WTC11 (cell line): ENCODE results near the gene PXMP2. TPM values are rescaled to one million over a fixed set of nuclear protein-coding genes. Genes with fewer than 3 reads are reported as not detected.

Source experiments
- ATAC-seq: fragments of 200-7000 bp; cut with Tn5 transposase; 2 replicates; pipeline ENCODE4 v1.10.0; 2021; ENCODE audit warnings: mild to moderate bottlenecking, moderate library complexity
- Bru-seq: library from RNA; stranded (reverse); fragments of 400-500 nt; gene quantifications from one replicate; lab custom pipeline; 2021; lab: Mats Ljungman, UMichigan
- CTCF ChIA-PET: fragments of 300-600 bp; sonication (Branson Sonifier 250); formaldehyde crosslinking; loops from one replicate; lab custom pipeline; 2021; ENCODE audit warnings: antibody characterized with exemption; lab: Charles Lee
- POLR2A ChIA-PET: fragments of 350-600 bp; sonication (Branson Sonifier 250); formaldehyde crosslinking; loops from one replicate; lab custom pipeline; 2021; ENCODE audit warnings: antibody characterized with exemption; lab: Charles Lee
- DNase-seq: peaks from one replicate; pipeline ENCODE4 v3.0.0; 2021; ENCODE audit warnings: low spot score
- H3K27ac Mint-ChIP-seq: 2 replicates; pipeline ENCODE4 v1.8.0; 2021; ENCODE audit warnings: mixed read lengths
- H3K27me3 Mint-ChIP-seq: 2 replicates; pipeline ENCODE4 v1.8.0; 2021; ENCODE audit warnings: low read depth, mild to moderate bottlenecking, moderate library complexity, mixed read lengths
- H3K36me3 Mint-ChIP-seq: 2 replicates; pipeline ENCODE4 v1.8.0; 2021; ENCODE audit warnings: mixed read lengths
- H3K4me1 Mint-ChIP-seq: 2 replicates; pipeline ENCODE4 v1.8.0; 2022; ENCODE audit warnings: mixed read lengths
- H3K4me3 Mint-ChIP-seq: 2 replicates; pipeline ENCODE4 v1.8.0; 2021; ENCODE audit warnings: mild to moderate bottlenecking, moderate library complexity, mixed read lengths
- H3K9me3 Mint-ChIP-seq: 2 replicates; pipeline ENCODE4 v1.8.0; 2021; ENCODE audit warnings: mixed read lengths
- ATF3 ChIP-seq: sonication (generic); formaldehyde crosslinking; conservative IDR thresholded peaks from 2 replicates; pipeline ENCODE4 v1.8.1; 2022; ENCODE audit warnings: mild to moderate bottlenecking, missing genetic modification reagents
- ATF6 ChIP-seq: sonication (generic); formaldehyde crosslinking; IDR thresholded peaks from 2 replicates; pipeline ENCODE4 v1.8.1; 2023; ENCODE audit warnings: mild to moderate bottlenecking, missing genetic modification reagents
- CREB1 ChIP-seq: sonication (generic); formaldehyde crosslinking; IDR thresholded peaks from 2 replicates; pipeline ENCODE4 v1.8.0; 2023; ENCODE audit warnings: mild to moderate bottlenecking, missing genetic modification reagents
- CTCF ChIP-seq: fragments of 200-600 bp; IDR thresholded peaks from 2 replicates; pipeline ENCODE4 v1.8.0; 2022; ENCODE audit warnings: antibody characterized with exemption
- FOXK1 ChIP-seq: sonication (generic); formaldehyde crosslinking; IDR thresholded peaks from 2 replicates; pipeline ENCODE4 v1.8.0; 2022; ENCODE audit warnings: mild to moderate bottlenecking, moderate library complexity, missing genetic modification reagents
- GABPB1 ChIP-seq: sonication (generic); formaldehyde crosslinking; IDR thresholded peaks from 2 replicates; pipeline ENCODE4 v1.8.1; 2023; ENCODE audit warnings: mild to moderate bottlenecking, missing genetic modification reagents
- IRF1 ChIP-seq: sonication (generic); formaldehyde crosslinking; IDR thresholded peaks from 2 replicates; pipeline ENCODE4 v1.8.0; 2023; ENCODE audit warnings: missing genetic modification reagents
- IRF2 ChIP-seq: sonication (generic); formaldehyde crosslinking; IDR thresholded peaks from 2 replicates; pipeline ENCODE4 v1.8.0; 2022; ENCODE audit warnings: low read depth, missing genetic modification reagents, borderline replicate concordance
- PRRX2 ChIP-seq: fragments of 250-450 bp; sonication (Bioruptor Pico); IDR thresholded peaks from 2 replicates; pipeline ENCODE4 v1.8.0; 2021; ENCODE audit warnings: mild to moderate bottlenecking
- SMAD4 ChIP-seq: sonication (generic); formaldehyde crosslinking; IDR thresholded peaks from 2 replicates; pipeline ENCODE4 v1.8.0; 2022; ENCODE audit warnings: mild to moderate bottlenecking, missing genetic modification reagents
- TP53 ChIP-seq: sonication (generic); formaldehyde crosslinking; IDR thresholded peaks from 2 replicates; pipeline ENCODE4 v1.8.1; 2023; ENCODE audit warnings: mild to moderate bottlenecking, missing genetic modification reagents
- USF1 ChIP-seq: sonication (generic); formaldehyde crosslinking; IDR thresholded peaks from 2 replicates; pipeline ENCODE4 v1.8.0; 2022; ENCODE audit warnings: mild to moderate bottlenecking, missing genetic modification reagents
- ZBTB21 ChIP-seq: sonication (generic); formaldehyde crosslinking; IDR thresholded peaks from 2 replicates; pipeline ENCODE4 v1.8.1; 2023; ENCODE audit warnings: mild to moderate bottlenecking, missing genetic modification reagents, borderline replicate concordance
- ZNF121 ChIP-seq: sonication (generic); formaldehyde crosslinking; IDR thresholded peaks from 2 replicates; pipeline ENCODE4 v1.8.0; 2023; ENCODE audit warnings: missing genetic modification reagents
- ZNF138 ChIP-seq: sonication (generic); formaldehyde crosslinking; conservative IDR thresholded peaks from 2 replicates; pipeline ENCODE4 v1.8.1; 2022; ENCODE audit warnings: mild to moderate bottlenecking, moderate library complexity, missing genetic modification reagents
- ZNF219 ChIP-seq: sonication (generic); formaldehyde crosslinking; IDR thresholded peaks from 2 replicates; pipeline ENCODE4 v1.8.0; 2023; ENCODE audit warnings: missing genetic modification reagents, mild to moderate bottlenecking, borderline replicate concordance
- ZNF281 ChIP-seq: sonication (generic); formaldehyde crosslinking; IDR thresholded peaks from 2 replicates; pipeline ENCODE4 v1.8.0; 2023; ENCODE audit warnings: mild to moderate bottlenecking, missing genetic modification reagents
- ZNF396 ChIP-seq: fragments of 250-450 bp; sonication (Bioruptor Pico); IDR thresholded peaks from 2 replicates; pipeline ENCODE4 v1.8.0; 2021; ENCODE audit warnings: mild to moderate bottlenecking, moderate library complexity, borderline replicate concordance
- ZNF416 ChIP-seq: fragments of 250-450 bp; sonication (Bioruptor Pico); IDR thresholded peaks from 2 replicates; pipeline ENCODE4 v1.9.0; 2021; ENCODE audit warnings: mild to moderate bottlenecking, inconsistent platforms
- long read RNA-seq, 3 experiments: library from RNA in 1 of 3; library from capped mRNA in 1 of 3; library from polyadenylated mRNA in 1 of 3; unstranded in 2 of 3; stranded (forward) in 1 of 3; transcript quantifications; one replicate each; pipeline ENCODE4 v2.0.0, GENCODE V29; 2021
- total RNA-seq: library from RNA; stranded (reverse); gene quantifications from 3 replicates; pipeline ENCODE4 v1.2.3, GENCODE V29; 2021
- TF ChIP-seq, protein P1 (sequence below): sonication (generic); formaldehyde crosslinking; IDR thresholded peaks from 2 replicates; pipeline ENCODE4 v1.8.1; 2022; ENCODE audit warnings: mild to moderate bottlenecking, missing genetic modification reagents, moderate library complexity, borderline replicate concordance
- TF ChIP-seq, protein P2 (sequence below): sonication (generic); formaldehyde crosslinking; IDR thresholded peaks from 2 replicates; pipeline ENCODE4 v1.8.0; 2022; ENCODE audit warnings: mild to moderate bottlenecking, missing genetic modification reagents
- TF ChIP-seq, protein P3 (sequence below): fragments of 250-450 bp; sonication (Bioruptor Pico); IDR thresholded peaks from 2 replicates; pipeline ENCODE4 v1.8.0; 2021; ENCODE audit warnings: mild to moderate bottlenecking

Gene PXMP2
- total RNA-seq (12.0 to 13.2 TPM (median 12.6 TPM) in 3 replicates), Bru-seq, nascent RNA (percentile 65 among the genes with signal in this experiment)
- long read RNA-seq, experiment 1, transcript PXMP2-201 (5 exons, 957 nt) = major isoform, 19 of 32 reads
- long read RNA-seq, experiment 1, partial matches to known transcripts = 9 of 32 reads
- long read RNA-seq, experiment 1, other reads (novel, unspliced or antisense) = 3 of 32 reads
- long read RNA-seq, experiment 2, transcript PXMP2-201 (5 exons, 957 nt) = major isoform, 7 of 10 reads
- long read RNA-seq, experiment 2, partial matches to known transcripts = 0 of 10 reads
- long read RNA-seq, experiment 2, other reads (novel, unspliced or antisense) = 2 of 10 reads
- long read RNA-seq, experiment 3 = 0 reads

- POLR2A ChIA-PET = no interaction called here
- CTCF ChIA-PET = interaction anchor here (0.6 kb wide), 1 partner anchor 482 kb away, joined by 3 read pairs; no protein-coding TSS in a partner anchor
- peaks cover 21% of the 10 kb centered on the region for H3K4me1 Mint-ChIP-seq
- peaks cover 6% of the 10 kb centered on the region; the same call in 1 of the 2 replicates for H3K36me3 Mint-ChIP-seq
- ATAC-seq = peak; percentile 89
- peak within 1 kb of the TSS; percentile 69 for H3K4me3 Mint-ChIP-seq
- peaks cover 15% of the 10 kb centered on the region for H3K27me3 Mint-ChIP-seq
- DNase-seq = peak; percentile 95
- no peaks in the 10 kb centered on the region for H3K9me3 Mint-ChIP-seq
- no peak within 1 kb of the TSS for H3K27ac Mint-ChIP-seq
- TF ChIP-seq PRRX2 = no peak
- TF ChIP-seq ZNF138 = no peak
- no peak for TF ChIP-seq ZNF416
- TF ChIP-seq SMAD4 = no peak
- TF ChIP-seq ZNF121 (CRISPR knock-in tag) = no peak
- TF ChIP-seq IRF2 (CRISPR knock-in tag) = no peak
- TF ChIP-seq ZBTB21 (CRISPR knock-in tag) = no peak
- TF ChIP-seq, protein P1, sequence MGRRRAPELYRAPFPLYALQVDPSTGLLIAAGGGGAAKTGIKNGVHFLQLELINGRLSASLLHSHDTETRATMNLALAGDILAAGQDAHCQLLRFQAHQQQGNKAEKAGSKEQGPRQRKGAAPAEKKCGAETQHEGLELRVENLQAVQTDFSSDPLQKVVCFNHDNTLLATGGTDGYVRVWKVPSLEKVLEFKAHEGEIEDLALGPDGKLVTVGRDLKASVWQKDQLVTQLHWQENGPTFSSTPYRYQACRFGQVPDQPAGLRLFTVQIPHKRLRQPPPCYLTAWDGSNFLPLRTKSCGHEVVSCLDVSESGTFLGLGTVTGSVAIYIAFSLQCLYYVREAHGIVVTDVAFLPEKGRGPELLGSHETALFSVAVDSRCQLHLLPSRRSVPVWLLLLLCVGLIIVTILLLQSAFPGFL (CRISPR knock-in tag) = no peak
- no peak for TF ChIP-seq ZNF281 (CRISPR knock-in tag)
- no peak for TF ChIP-seq ZNF219 (CRISPR knock-in tag)
- TF ChIP-seq, protein P2, sequence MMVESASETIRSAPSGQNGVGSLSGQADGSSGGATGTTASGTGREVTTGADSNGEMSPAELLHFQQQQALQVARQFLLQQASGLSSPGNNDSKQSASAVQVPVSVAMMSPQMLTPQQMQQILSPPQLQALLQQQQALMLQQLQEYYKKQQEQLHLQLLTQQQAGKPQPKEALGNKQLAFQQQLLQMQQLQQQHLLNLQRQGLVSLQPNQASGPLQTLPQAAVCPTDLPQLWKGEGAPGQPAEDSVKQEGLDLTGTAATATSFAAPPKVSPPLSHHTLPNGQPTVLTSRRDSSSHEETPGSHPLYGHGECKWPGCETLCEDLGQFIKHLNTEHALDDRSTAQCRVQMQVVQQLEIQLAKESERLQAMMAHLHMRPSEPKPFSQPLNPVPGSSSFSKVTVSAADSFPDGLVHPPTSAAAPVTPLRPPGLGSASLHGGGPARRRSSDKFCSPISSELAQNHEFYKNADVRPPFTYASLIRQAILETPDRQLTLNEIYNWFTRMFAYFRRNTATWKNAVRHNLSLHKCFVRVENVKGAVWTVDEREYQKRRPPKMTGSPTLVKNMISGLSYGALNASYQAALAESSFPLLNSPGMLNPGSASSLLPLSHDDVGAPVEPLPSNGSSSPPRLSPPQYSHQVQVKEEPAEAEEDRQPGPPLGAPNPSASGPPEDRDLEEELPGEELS (CRISPR knock-in tag) = peak; percentile 37; the same call in 1 of the 2 replicates
- TF ChIP-seq ATF3 (CRISPR knock-in tag) = no peak
- no peak for TF ChIP-seq FOXK1 (CRISPR knock-in tag)
- no peak for TF ChIP-seq ATF6 (CRISPR knock-in tag)
- no peak for TF ChIP-seq IRF1 (CRISPR knock-in tag)
- no peak for TF ChIP-seq CTCF
- peak; percentile 21; the same call in 1 of the 2 replicates for TF ChIP-seq USF1 (CRISPR knock-in tag)
- TF ChIP-seq CREB1 = no peak
- peak; percentile 73; the same call in 1 of the 2 replicates for TF ChIP-seq TP53
- TF ChIP-seq, protein P3, sequence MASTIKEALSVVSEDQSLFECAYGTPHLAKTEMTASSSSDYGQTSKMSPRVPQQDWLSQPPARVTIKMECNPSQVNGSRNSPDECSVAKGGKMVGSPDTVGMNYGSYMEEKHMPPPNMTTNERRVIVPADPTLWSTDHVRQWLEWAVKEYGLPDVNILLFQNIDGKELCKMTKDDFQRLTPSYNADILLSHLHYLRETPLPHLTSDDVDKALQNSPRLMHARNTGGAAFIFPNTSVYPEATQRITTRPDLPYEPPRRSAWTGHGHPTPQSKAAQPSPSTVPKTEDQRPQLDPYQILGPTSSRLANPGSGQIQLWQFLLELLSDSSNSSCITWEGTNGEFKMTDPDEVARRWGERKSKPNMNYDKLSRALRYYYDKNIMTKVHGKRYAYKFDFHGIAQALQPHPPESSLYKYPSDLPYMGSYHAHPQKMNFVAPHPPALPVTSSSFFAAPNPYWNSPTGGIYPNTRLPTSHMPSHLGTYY = no peak
- peak; percentile 45; the same call in 1 of the 2 replicates for TF ChIP-seq GABPB1
- TF ChIP-seq ZNF396 = no peak
These were observed at the start of gene PXMP2, which contains the start of gene POLE for GRCh38 chr12:132687211-132688164. Gene PXMP2 (plus strand): TSS chr12:132687587. CDS start chr12:132687671, 84 bp downstream. Gene POLE (minus strand): TSS chr12:132687342. CDS start chr12:132687315, 27 bp downstream.
